Thyroid gland (tissue), 4 donors: Measurements from ENCODE around the gene PEX14.

Experiments
- CTCF ChIP-seq, 6 experiments: fragments of 200-600 bp in 3 of 6; fragments of 450-650 bp in 3 of 6; sonication (generic) in 3 of 6; IDR thresholded peaks; one replicate each; pipeline ENCODE4 v1.5.1; 2016 to 2019; ENCODE audit warnings: antibody characterized with exemption in 6 of 6, mild to moderate bottlenecking in 2 of 6, inconsistent platforms in 1 of 6, moderate library complexity in 1 of 6
- POLR2A ChIP-seq, 2 donors: fragments of 450-650 bp; IDR thresholded peaks; one replicate each; pipeline ENCODE4 v1.6.1; 2017; ENCODE audit warnings: antibody characterized with exemption in 2 of 2, mild to moderate bottlenecking in 2 of 2, moderate library complexity in 1 of 2

GRCh38 chr1:10537082-10537766, 62.5 kb downstream of the PEX14 start:
- TF ChIP-seq CTCF (IDR thresholded peaks at IDR 0.05) (no peak), POLR2A (IDR thresholded peaks at IDR 0.05) (no peak)
